Measurements from ENCODE around the gene GOSR1. TPM values are rescaled to one million over a fixed set of nuclear protein-coding genes. Genes with fewer than 3 reads are reported as not detected.
"Not testable (repeated sequence)": the region's sequence is repeated elsewhere in the genome, so short reads cannot be mapped to it uniquely, and the experiment has no call there.

Gene GOSR1
- total RNA-seq, 2 donors from 2014 or later, result 29.6 to 54.9 TPM

- H3K4me3 ChIP-seq, result no peak overlapping the region
- H3K27ac ChIP-seq, result no peak overlapping the region
- no peaks in the 10 kb centered on the region for H3K27me3 ChIP-seq (replicated peaks; ENCODE audit: insufficient read depth)
- no peak for ATAC-seq (ENCODE audit: insufficient number of reproducible peaks, low FRiP score, low read depth)
- DNase-seq (ENCODE audit: low spot score), result no peak
- H3K4me1 ChIP-seq (ENCODE audit: control insufficient read depth in 1 of 2, low read depth in 2 of 2), result no peaks in the 10 kb centered on the region
- no peaks in the 10 kb centered on the region for H3K36me3 ChIP-seq
- no peaks in the 10 kb centered on the region for H3K9me3 ChIP-seq
- no peak for TF ChIP-seq CTCF (IDR thresholded peaks at IDR 0.05)
Observed at GRCh38 chr17:30443721-30444120, 33.5 kb upstream of the GOSR1 start.

- H3K9me3 ChIP-seq; DNase-seq (ENCODE audit: low spot score); H3K27me3 ChIP-seq (replicated peaks; ENCODE audit: insufficient read depth); H3K27ac ChIP-seq; H3K36me3 ChIP-seq; ATAC-seq (ENCODE audit: insufficient number of reproducible peaks, low FRiP score, low read depth); H3K4me3 ChIP-seq: not testable (repeated sequence)
- H3K4me1 ChIP-seq (ENCODE audit: control insufficient read depth in 1 of 2, low read depth in 2 of 2), result peaks cover 5 to 16% of the 10 kb centered on the region in 2 donors
Observed at GRCh38 chr17:30446640-30447039, 30.6 kb upstream of the GOSR1 start.

GRCh38 chr17:30449480-30449879 lies 27.7 kb upstream of the GOSR1 start:
- peaks cover 10% of the 10 kb centered on the region for H3K36me3 ChIP-seq

GRCh38 chr17:30450125-30451027 lies 26.8 kb upstream of the GOSR1 start:
- TF ChIP-seq CTCF (IDR thresholded peaks at IDR 0.05), result no peak
- Histone ChIP-seq H3K9me3 (no peaks in the 10 kb centered on the region), H3K27me3 (replicated peaks; ENCODE audit: insufficient read depth) (no peaks in the 10 kb centered on the region), H3K36me3 (peaks cover 12% of the 10 kb centered on the region), H3K4me3 (no peak overlapping the region), H3K27ac (peak overlapping the region; percentile 29 to 63), H3K4me1 (ENCODE audit: control insufficient read depth in 1 of 2, low read depth in 2 of 2) (peaks cover 5 to 16% of the 10 kb centered on the region in 2 donors)
- ATAC-seq (ENCODE audit: insufficient number of reproducible peaks, low FRiP score, low read depth) (no peak), DNase-seq (ENCODE audit: low spot score) (no peak)

More at GRCh38 chr17:30449480-30449879, 27.7 kb upstream of the GOSR1 start:
- peaks cover 5 to 16% of the 10 kb centered on the region in 2 donors for H3K4me1 ChIP-seq (ENCODE audit: control insufficient read depth in 1 of 2, low read depth in 2 of 2)
- H3K4me3 ChIP-seq, result peak overlapping the region; percentile 30
- no peak for DNase-seq (ENCODE audit: low spot score)
- no peaks in the 10 kb centered on the region for H3K9me3 ChIP-seq
- no peak for TF ChIP-seq CTCF (IDR thresholded peaks at IDR 0.05)
- no peaks in the 10 kb centered on the region for H3K27me3 ChIP-seq (replicated peaks; ENCODE audit: insufficient read depth)
- peak overlapping the region in 1 of 2 donors; percentile 63 for H3K27ac ChIP-seq
- no peak for ATAC-seq (ENCODE audit: insufficient number of reproducible peaks, low FRiP score, low read depth)

- Histone ChIP-seq H3K9me3 (no peaks in the 10 kb centered on the region), H3K36me3 (peaks cover 33% of the 10 kb centered on the region), H3K4me1 (ENCODE audit: control insufficient read depth in 1 of 2, low read depth in 2 of 2) (peaks cover 5 to 12% of the 10 kb centered on the region in 2 donors), H3K27me3 (replicated peaks; ENCODE audit: insufficient read depth) (no peaks in the 10 kb centered on the region), H3K4me3 (no peak overlapping the region), H3K27ac (no peak overlapping the region)
- DNase-seq (ENCODE audit: low spot score) (no peak), ATAC-seq (ENCODE audit: insufficient number of reproducible peaks, low FRiP score, low read depth) (no peak)
- no peak for TF ChIP-seq CTCF (IDR thresholded peaks at IDR 0.05)
Observed at GRCh38 chr17:30454635-30455034, 22.6 kb upstream of the GOSR1 start.

All from thoracic aorta (tissue), 2 donors.